ENCODE results near the gene FBXO38. TPM values are rescaled to one million over a fixed set of nuclear protein-coding genes. Genes with fewer than 3 reads are reported as not detected.

The FBXO38 gene
- polyA plus RNA-seq, 3 donors, result 6.8 to 22.1 (median 14.8) TPM

DNA sequence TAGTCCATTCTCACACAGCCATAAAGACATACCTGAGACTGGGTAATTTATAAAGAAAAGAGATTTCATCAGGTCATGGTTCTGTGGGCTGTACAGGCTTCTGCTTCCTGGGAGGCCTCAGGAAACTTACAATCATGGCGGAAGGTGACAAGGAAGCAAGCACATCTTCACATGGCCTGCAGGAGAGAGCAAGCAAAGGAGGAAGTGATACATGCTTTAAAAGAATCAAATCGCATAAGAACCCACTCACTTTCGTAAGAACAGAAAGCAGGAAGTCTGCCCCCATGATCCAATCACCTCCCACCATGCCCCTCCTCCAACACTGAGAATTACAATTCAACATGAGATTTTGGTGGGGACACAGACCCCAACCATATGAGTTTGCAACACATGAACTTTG is 5.1 kb upstream of the FBXO38 start:
- Mint-ChIP-seq H3K27ac (no peak overlapping the region), H3K36me3 (peaks cover 6 to 9% of the 10 kb centered on the region in 2 donors)

GRCh38 chr5:148379340-148379739 is 4.4 kb upstream of the FBXO38 start:
- H3K36me3 Mint-ChIP-seq, result peaks cover 9% of the 10 kb centered on the region in 2 donors
- no peak overlapping the region for H3K27ac Mint-ChIP-seq
- Histone ChIP-seq H3K4me1 (ENCODE audit: control insufficient read depth in 1 of 2, insufficient read depth in 2 of 2, low read length in 2 of 2) (peaks cover 8 to 11% of the 10 kb centered on the region in 2 donors), H3K27me3 (ENCODE audit: control insufficient read depth in 2 of 2, insufficient read depth in 2 of 2, low read length in 2 of 2) (no peaks in the 10 kb centered on the region), H2AFZ (ENCODE audit: insufficient read depth, low read depth, low read length, poor library complexity, severe bottlenecking) (no peak overlapping the region), H3K36me3 (replicated peaks in 1 of 2; ENCODE audit: control insufficient read depth in 1 of 2, insufficient read depth in 2 of 2, low read length in 2 of 2) (peaks cover 0 to 9% of the 10 kb centered on the region in 2 donors), H3K4me2 (replicated peaks; ENCODE audit: extremely low read depth, low read length, poor library complexity, severe bottlenecking) (no peak overlapping the region), H3K4me3 (replicated peaks in 1 of 3; ENCODE audit: low read depth in 2 of 3, low read length in 3 of 3) (no peak overlapping the region), H3K27ac (ENCODE audit: low read depth in 1 of 2, low read length in 2 of 2) (no peak overlapping the region), H3K79me2 (ENCODE audit: insufficient read depth, low read length) (peaks cover 15% of the 10 kb centered on the region), H3K9ac (ENCODE audit: insufficient read depth, low read length, poor library complexity, severe bottlenecking) (no peak overlapping the region), H4K20me1 (ENCODE audit: insufficient read depth, low read length) (no peaks in the 10 kb centered on the region), H3K9me3 (replicated peaks in 1 of 2; ENCODE audit: control insufficient read depth in 1 of 2, insufficient read depth in 1 of 2, low read length in 2 of 2) (peaks cover 8 to 13% of the 10 kb centered on the region in 2 donors)
- TF ChIP-seq CTCF (IDR thresholded peaks at IDR 0.05), result no peak
- intact Hi-C loops (cut with micrococcal nuclease), result loop anchor here (5.0 to 10.0 kb wide), 2 partner anchors 202 to 205 kb away; no protein-coding TSS in a partner anchor
- peaks cover 9 to 15% (median 14%) of the 10 kb centered on the region in 7 donors for H3K9me3 Mint-ChIP-seq
- H3K4me3 Mint-ChIP-seq, result no peak overlapping the region
- H3K27me3 Mint-ChIP-seq (ENCODE audit: low read depth in 3 of 3), result peaks cover 0 to 4% (median 2%) of the 10 kb centered on the region in 3 donors
- peaks cover 12% of the 10 kb centered on the region for H3K4me1 Mint-ChIP-seq
- no peak for DNase-seq

More for the DNA sequence above, 5.1 kb upstream of the FBXO38 start:
- no peaks in the 10 kb centered on the region for H4K20me1 ChIP-seq (ENCODE audit: insufficient read depth, low read length)
- peaks cover 0 to 3% (median 2%) of the 10 kb centered on the region in 3 donors for H3K27me3 Mint-ChIP-seq (ENCODE audit: low read depth in 3 of 3)
- no peak overlapping the region for H3K4me2 ChIP-seq (replicated peaks; ENCODE audit: extremely low read depth, low read length, poor library complexity, severe bottlenecking)
- H2AFZ ChIP-seq (ENCODE audit: insufficient read depth, low read depth, low read length, poor library complexity, severe bottlenecking), result no peak overlapping the region
- no peak overlapping the region for H3K27ac ChIP-seq (ENCODE audit: low read depth in 1 of 2, low read length in 2 of 2)
- H3K4me3 ChIP-seq (replicated peaks in 1 of 3; ENCODE audit: low read depth in 2 of 3, low read length in 3 of 3), result no peak overlapping the region
- H3K79me2 ChIP-seq (ENCODE audit: insufficient read depth, low read length), result peaks cover 8% of the 10 kb centered on the region
- intact Hi-C loops (cut with micrococcal nuclease), result loop anchor here (5.0 to 10.0 kb wide), 2 partner anchors 201 to 204 kb away; no protein-coding TSS in a partner anchor
- whole genome bisulfite sequencing (ENCODE audit: insufficient coverage), result 10% methylated on average over 2 of the region's 3 CpGs
- peaks cover 8 to 13% of the 10 kb centered on the region in 2 donors for H3K9me3 ChIP-seq (replicated peaks in 1 of 2; ENCODE audit: control insufficient read depth in 1 of 2, insufficient read depth in 1 of 2, low read length in 2 of 2)
- no peak overlapping the region for H3K4me3 Mint-ChIP-seq
- H3K27me3 ChIP-seq (ENCODE audit: control insufficient read depth in 2 of 2, insufficient read depth in 2 of 2, low read length in 2 of 2), result no peaks in the 10 kb centered on the region
- DNase-seq, result no peak
- H3K4me1 ChIP-seq (ENCODE audit: control insufficient read depth in 1 of 2, insufficient read depth in 2 of 2, low read length in 2 of 2), result peaks cover 6 to 8% of the 10 kb centered on the region in 2 donors
- TF ChIP-seq CTCF (IDR thresholded peaks at IDR 0.05), result no peak
- peaks cover 9% of the 10 kb centered on the region for H3K4me1 Mint-ChIP-seq
- H3K9me3 Mint-ChIP-seq, result peaks cover 9 to 15% (median 14%) of the 10 kb centered on the region in 7 donors
- peaks cover 0 to 9% of the 10 kb centered on the region in 2 donors for H3K36me3 ChIP-seq (replicated peaks in 1 of 2; ENCODE audit: control insufficient read depth in 1 of 2, insufficient read depth in 2 of 2, low read length in 2 of 2)
- no peak overlapping the region for H3K9ac ChIP-seq (ENCODE audit: insufficient read depth, low read length, poor library complexity, severe bottlenecking)

All from CD14-positive monocyte (primary cell).